DND-41 (cell line): ENCODE data around the gene CHAC1.

ENCODE experiments used
- ATAC-seq: fragments of 200-7000 bp; cut with Tn5 transposase; 3 replicates; pipeline ENCODE4 v1.9.1; 2021; ENCODE audit warnings: low read depth; ENCODE audit not compliant: insufficient read depth
- DNase-seq: peaks from one replicate; pipeline ENCODE4 v3.0.0-alpha.2; 2020
- H2AFZ ChIP-seq: 2 replicates; pipeline ENCODE4 v1.6.0; 2012; ENCODE audit warnings: low read depth, low read length
- H3K27ac ChIP-seq: 2 replicates; pipeline ENCODE4 v1.5.1; 2012; ENCODE audit warnings: low read length, inconsistent platforms
- H3K27me3 ChIP-seq: fragments of 200-600 bp; sonication (generic); 2 replicates; pipeline ENCODE4 v1.6.0; 2012; ENCODE audit warnings: low read length, mild to moderate bottlenecking, inconsistent platforms; ENCODE audit not compliant: insufficient read depth, poor library complexity
- H3K36me3 ChIP-seq: 2 replicates; pipeline ENCODE4 v1.5.1; 2012; ENCODE audit warnings: low read length, inconsistent platforms; ENCODE audit not compliant: insufficient read depth
- H3K4me1 ChIP-seq: 2 replicates; pipeline ENCODE4 v1.5.1; 2012; ENCODE audit warnings: mild to moderate bottlenecking, low read length; ENCODE audit not compliant: insufficient read depth
- H3K4me2 ChIP-seq: 2 replicates; pipeline ENCODE4 v1.6.0; 2012; ENCODE audit warnings: mild to moderate bottlenecking, moderate library complexity, low read length, inconsistent platforms; ENCODE audit not compliant: insufficient read depth
- H3K4me3 ChIP-seq, 2 experiments: fragments of 200-600 bp in 1 of 2; shearing (Covaris generic) in 1 of 2; 2 replicates each; pipeline ENCODE4 v1.5.1; 2012 to 2016; ENCODE audit warnings: inconsistent platforms in 2 of 2, low read length in 2 of 2, mild to moderate bottlenecking in 2 of 2, low read depth in 1 of 2, moderate library complexity in 1 of 2
- H3K79me2 ChIP-seq: 2 replicates; pipeline ENCODE4 v1.6.0; 2012; ENCODE audit warnings: low read length, inconsistent platforms; ENCODE audit not compliant: insufficient read depth
- H3K9ac ChIP-seq: 2 replicates; pipeline ENCODE4 v1.6.0; 2012; ENCODE audit warnings: low read depth, mild to moderate bottlenecking, inconsistent platforms, low read length, moderate library complexity
- H3K9me3 ChIP-seq: 2 replicates; pipeline ENCODE4 v1.5.1; 2012; ENCODE audit warnings: low read length, moderate library complexity, mild to moderate bottlenecking, inconsistent platforms; ENCODE audit not compliant: insufficient read depth, severe bottlenecking
- H4K20me1 ChIP-seq: 2 replicates; pipeline ENCODE4 v1.6.0; 2012; ENCODE audit warnings: low read length; ENCODE audit not compliant: insufficient read depth
- CTCF ChIP-seq: IDR thresholded peaks from 2 replicates; pipeline ENCODE4 v1.5.1; 2012; ENCODE audit warnings: borderline replicate concordance, low read length, moderate library complexity, mild to moderate bottlenecking; ENCODE audit not compliant: poor library complexity, severe bottlenecking; ENCODE audit errors: extremely low read depth
- EZH2 ChIP-seq: IDR thresholded peaks from 3 replicates; pipeline ENCODE4 v1.6.1; 2012; ENCODE audit warnings: borderline replicate concordance, low read depth, mild to moderate bottlenecking, moderate library complexity, low read length, inconsistent platforms; ENCODE audit not compliant: severe bottlenecking

The CHAC1 gene

GRCh38 chr15:40982855-40983254 lies 29.6 kb downstream of the CHAC1 start:
- Histone ChIP-seq H3K4me2 (no peak overlapping the region), H3K9me3 (no peaks in the 10 kb centered on the region), H3K79me2 (no peaks in the 10 kb centered on the region), H3K36me3 (peaks cover 99% of the 10 kb centered on the region), H2AFZ (no peak overlapping the region), H4K20me1 (no peaks in the 10 kb centered on the region), H3K27ac (no peak overlapping the region), H3K4me1 (no peaks in the 10 kb centered on the region), H3K27me3 (no peaks in the 10 kb centered on the region), H3K4me3 (no peak overlapping the region), H3K9ac (no peak overlapping the region)
- DNase-seq (no peak), ATAC-seq (no peak)
- TF ChIP-seq CTCF: no peak
- no peak for TF ChIP-seq EZH2

GRCh38 chr15:40984406-40984805 lies 31.1 kb downstream of the CHAC1 start:
- no peaks in the 10 kb centered on the region for H3K9me3 ChIP-seq
- no peak overlapping the region for H3K9ac ChIP-seq
- H3K27me3 ChIP-seq: no peaks in the 10 kb centered on the region
- no peaks in the 10 kb centered on the region for H4K20me1 ChIP-seq
- H3K79me2 ChIP-seq: no peaks in the 10 kb centered on the region
- no peak overlapping the region for H3K4me3 ChIP-seq
- ATAC-seq: no peak
- H3K4me2 ChIP-seq: no peak overlapping the region
- H3K36me3 ChIP-seq: peaks cover 94% of the 10 kb centered on the region
- TF ChIP-seq EZH2 (no peak), CTCF (no peak)
- no peak overlapping the region for H3K27ac ChIP-seq
- no peaks in the 10 kb centered on the region for H3K4me1 ChIP-seq
- H2AFZ ChIP-seq: no peak overlapping the region
- DNase-seq: no peak

GRCh38 chr15:40984964-40985363 lies 31.7 kb downstream of the CHAC1 start:
- Histone ChIP-seq H3K4me1 (no peaks in the 10 kb centered on the region), H3K36me3 (peaks cover 92% of the 10 kb centered on the region), H3K4me2 (no peak overlapping the region), H3K4me3 (no peak overlapping the region), H3K27ac (no peak overlapping the region), H3K9ac (no peak overlapping the region), H3K27me3 (no peaks in the 10 kb centered on the region), H4K20me1 (no peaks in the 10 kb centered on the region), H3K79me2 (no peaks in the 10 kb centered on the region), H2AFZ (no peak overlapping the region), H3K9me3 (no peaks in the 10 kb centered on the region)
- DNase-seq (no peak), ATAC-seq (no peak)
- no peak for TF ChIP-seq EZH2
- no peak for TF ChIP-seq CTCF
